A673 (cell line): Measurements from ENCODE around the gene FARP1. TPM values are rescaled to one million over a fixed set of nuclear protein-coding genes. Genes with fewer than 3 reads are reported as not detected.

Source experiments
- BruUV-seq: library from RNA; stranded (reverse); fragments of 400-500 nt; replicated peaks from 2 replicates; lab custom pipeline; 2021; lab: Mats Ljungman, UMichigan
- CTCF ChIA-PET: fragments of 300-600 bp; sonication (Branson Sonifier 250); formaldehyde crosslinking; loops from one replicate; lab custom pipeline; 2022; ENCODE audit warnings: antibody characterized with exemption; lab: Charles Lee
- POLR2A ChIA-PET: fragments of 300-600 bp; sonication (Branson Sonifier 250); formaldehyde crosslinking; loops from one replicate; lab custom pipeline; 2022; ENCODE audit warnings: antibody characterized with exemption; ENCODE audit not compliant: low non-redundant PET; lab: Charles Lee
- DNase-seq: peaks from one replicate; pipeline ENCODE4 v3.0.0-alpha.2; 2015; ENCODE audit warnings: low spot score
- H3K27ac ChIP-seq: fragments of 200-600 bp; sonication (generic); 2 replicates; pipeline ENCODE4 v1.5.1; 2016; ENCODE audit warnings: mixed run types, low read depth, mild to moderate bottlenecking, mixed read lengths, antibody characterized with exemption, low read length; ENCODE audit not compliant: poor library complexity, severe bottlenecking
- H3K27me3 ChIP-seq: fragments of 200-600 bp; sonication (generic); replicated peaks from 2 replicates; pipeline ENCODE4 v1.6.1; 2017; ENCODE audit warnings: mixed run types, low read depth, mild to moderate bottlenecking, mixed read lengths, antibody characterized with exemption, low read length; ENCODE audit not compliant: insufficient read depth, poor library complexity
- H3K36me3 ChIP-seq: fragments of 200-600 bp; sonication (generic); 2 replicates; pipeline ENCODE4 v1.6.1; 2016; ENCODE audit warnings: mixed run types, mild to moderate bottlenecking, mixed read lengths, antibody characterized with exemption, low read length; ENCODE audit not compliant: insufficient read depth, poor library complexity, severe bottlenecking
- H3K4me1 ChIP-seq: fragments of 200-600 bp; sonication (generic); 2 replicates; pipeline ENCODE4 v1.6.1; 2017; ENCODE audit warnings: mixed run types, mild to moderate bottlenecking, mixed read lengths, antibody characterized with exemption, low read length; ENCODE audit not compliant: insufficient read depth, poor library complexity, severe bottlenecking
- H3K4me3 ChIP-seq: fragments of 200-600 bp; sonication (generic); 2 replicates; pipeline ENCODE4 v1.5.1; 2016; ENCODE audit warnings: low read depth, mixed run types, mild to moderate bottlenecking, mixed read lengths, low read length; ENCODE audit not compliant: poor library complexity, severe bottlenecking
- H3K9me3 ChIP-seq: fragments of 200-600 bp; sonication (generic); 2 replicates; pipeline ENCODE4 v1.6.1; 2016; ENCODE audit warnings: mixed run types, low read depth, mild to moderate bottlenecking, mixed read lengths, antibody characterized with exemption, low read length; ENCODE audit not compliant: poor library complexity, severe bottlenecking
- CTCF ChIP-seq: fragments of 300-800, 200-600 bp; sonication (generic); conservative IDR thresholded peaks from 2 replicates; pipeline ENCODE4 v1.5.1; 2017; ENCODE audit warnings: low read depth, mild to moderate bottlenecking, antibody characterized with exemption, low read length, moderate library complexity, mixed read lengths
- EZH2 ChIP-seq: fragments of 200-600 bp; sonication (generic); IDR thresholded peaks from 2 replicates; pipeline ENCODE4 v1.6.1; 2017; ENCODE audit warnings: borderline replicate concordance, low read depth, mild to moderate bottlenecking, mixed read lengths, antibody characterized with exemption, low read length; ENCODE audit not compliant: poor library complexity, severe bottlenecking
- intact Hi-C: fragments of 100-400 bp; cut with micrococcal nuclease; formaldehyde crosslinking; loops from one replicate; pipeline ENCODE4 v1.10.0; 2022; ENCODE audit not compliant: unreplicated experiment
- total RNA-seq: library from RNA; stranded (reverse); gene quantifications from 2 replicates; pipeline ENCODE4 v1.2.3, GENCODE V29; 2021

The FARP1 gene
- total RNA-seq, 1 experiment from 2014 or later = 177 TPM

- H3K4me3 ChIP-seq = no peak overlapping the region
- ChIA-PET CTCF (interaction anchor here (0.6 to 1.1 kb wide), 2 partner anchors 8 to 140 kb away, joined by 3 to 4 read pairs; no protein-coding TSS in a partner anchor), POLR2A (no interaction called here)
- TF ChIP-seq CTCF (0 out of 2 replicates have a peak, but pooled peaks have one; percentile 26), EZH2 (no peak)
- intact Hi-C loops = loop anchor here (5.0 kb wide), 1 partner anchor 204 kb away; no protein-coding TSS in a partner anchor
- peaks cover 9% of the 10 kb centered on the region for H3K36me3 ChIP-seq
- H3K9me3 ChIP-seq = no peaks in the 10 kb centered on the region
- no peaks in the 10 kb centered on the region for H3K27me3 ChIP-seq
- no peak overlapping the region for H3K27ac ChIP-seq
- BruUV-seq = no TSS peak
- no peak for DNase-seq
- peaks cover 19% of the 10 kb centered on the region for H3K4me1 ChIP-seq
Measured at GRCh38 chr13:98468361-98468760, 325.5 kb downstream of the FARP1 start.

DNA sequence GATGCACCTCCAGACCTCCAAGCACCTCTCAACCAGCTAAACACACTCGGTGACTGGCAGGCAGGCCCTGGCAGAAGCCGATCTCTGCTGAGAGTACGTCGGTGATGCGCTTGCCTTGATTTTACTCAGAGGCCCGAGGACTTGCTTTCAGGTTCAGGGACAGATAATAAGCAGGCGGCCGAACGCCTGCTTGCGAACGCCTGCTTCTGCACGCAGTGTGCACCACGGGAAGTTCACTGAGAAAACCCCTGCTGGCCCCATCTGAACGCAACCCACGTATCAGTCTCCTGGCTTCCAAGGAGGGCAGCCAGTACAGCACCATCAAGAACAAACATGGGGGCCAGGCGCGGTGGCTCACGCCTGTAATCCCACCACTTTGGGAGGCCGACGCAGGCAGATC is 326.0 kb downstream of the FARP1 start:
- H3K36me3 ChIP-seq = peaks cover 4% of the 10 kb centered on the region
- no TSS peak for BruUV-seq
- intact Hi-C loops = loop anchor here (5.0 kb wide), 1 partner anchor 203 kb away; no protein-coding TSS in a partner anchor
- H3K27ac ChIP-seq = no peak overlapping the region
- POLR2A ChIA-PET = no interaction called here
- peaks cover 19% of the 10 kb centered on the region for H3K4me1 ChIP-seq
- no peaks in the 10 kb centered on the region for H3K9me3 ChIP-seq
- no peaks in the 10 kb centered on the region for H3K27me3 ChIP-seq
- no peak for TF ChIP-seq CTCF
- TF ChIP-seq EZH2 = no peak
- no peak overlapping the region for H3K4me3 ChIP-seq
- no peak for DNase-seq
- CTCF ChIA-PET = no interaction called here

- no peak for DNase-seq
- intact Hi-C loops = no loop called here
- H3K4me3 ChIP-seq = no peak overlapping the region
- no peaks in the 10 kb centered on the region for H3K27me3 ChIP-seq
- no peaks in the 10 kb centered on the region for H3K9me3 ChIP-seq
- BruUV-seq = no TSS peak
- POLR2A ChIA-PET = interaction anchor here (0.6 kb wide), 1 partner anchor 617 kb away, joined by 4 read pairs; no protein-coding TSS in a partner anchor
- peaks cover 4% of the 10 kb centered on the region for H3K36me3 ChIP-seq
- no peak overlapping the region for H3K27ac ChIP-seq
- TF ChIP-seq EZH2 (no peak), CTCF (no peak)
- peaks cover 6% of the 10 kb centered on the region for H3K4me1 ChIP-seq
- CTCF ChIA-PET = no interaction called here
Measured at GRCh38 chr13:98470920-98471319, 328.0 kb downstream of the FARP1 start.
